A549 (cell line): ENCODE measurements around the gene PRSS3.
"Not testable (repeated sequence)": the region's sequence is repeated elsewhere in the genome, so short reads cannot be mapped to it uniquely, and the experiment has no call there.

ENCODE experiments used
- CHD2 ChIP-seq: fragments of 150-350 bp; IDR thresholded peaks from 2 replicates; pipeline ENCODE4 v1.6.1; 2014; ENCODE audit warnings: low read length; ENCODE audit not compliant: partially characterized antibody
- EP300 ChIP-seq, 2 experiments: fragments of >200 bp; sonication (Bioruptor Twin); formaldehyde crosslinking; IDR thresholded peaks; 2 replicates in 1 of 2; 3 replicates in 1 of 2; pipeline ENCODE4 v1.6.1; 2016 to 2017
- ESRRA ChIP-seq: fragments of 150-350 bp; IDR thresholded peaks from 2 replicates; pipeline ENCODE4 v1.6.1; 2014; ENCODE audit warnings: mild to moderate bottlenecking, low read length, borderline replicate concordance
- POLR2A ChIP-seq: IDR thresholded peaks from 2 replicates; pipeline ENCODE4 v1.6.1; 2012; ENCODE audit warnings: mild to moderate bottlenecking, low read length
- POLR2AphosphoS2 ChIP-seq: conservative IDR thresholded peaks from 2 replicates; pipeline ENCODE4 v1.6.1; 2012; ENCODE audit warnings: low read length, improper control_type of control experiment, inconsistent platforms
- SMC3 ChIP-seq: fragments of >200 bp; sonication (Bioruptor Twin); formaldehyde crosslinking; IDR thresholded peaks from 3 replicates; pipeline ENCODE4 v1.6.1; 2018; ENCODE audit warnings: inconsistent platforms
- TF ChIP-seq, protein P1 (sequence below): fragments of >200 bp; sonication (Bioruptor Twin); formaldehyde crosslinking; IDR thresholded peaks from 3 replicates; pipeline ENCODE4 v1.5.1; 2016
- TF ChIP-seq, protein P2 (sequence below): IDR thresholded peaks from 2 replicates; pipeline ENCODE4 v1.6.1; 2012

DNA sequence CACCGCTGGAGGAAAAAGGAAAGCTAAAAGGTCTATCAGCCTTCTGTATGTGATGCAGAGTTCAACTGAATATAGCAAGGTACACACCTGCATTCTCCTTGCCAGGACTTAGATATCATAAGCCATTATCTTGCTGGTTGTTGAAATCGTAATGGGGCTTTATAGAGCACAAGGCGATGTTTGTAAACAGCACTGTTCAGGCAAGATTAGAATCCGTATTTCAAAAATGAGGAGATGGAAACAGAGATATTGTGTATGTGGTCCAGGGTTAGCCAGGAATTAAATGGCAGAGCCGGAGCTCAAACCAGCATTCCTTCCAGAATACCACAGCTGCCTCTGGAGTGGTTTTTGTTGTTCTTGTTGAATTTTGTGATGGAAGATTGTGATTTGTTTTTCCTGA lies 42.6 kb upstream of the PRSS3 start:
- TF ChIP-seq, protein P1, sequence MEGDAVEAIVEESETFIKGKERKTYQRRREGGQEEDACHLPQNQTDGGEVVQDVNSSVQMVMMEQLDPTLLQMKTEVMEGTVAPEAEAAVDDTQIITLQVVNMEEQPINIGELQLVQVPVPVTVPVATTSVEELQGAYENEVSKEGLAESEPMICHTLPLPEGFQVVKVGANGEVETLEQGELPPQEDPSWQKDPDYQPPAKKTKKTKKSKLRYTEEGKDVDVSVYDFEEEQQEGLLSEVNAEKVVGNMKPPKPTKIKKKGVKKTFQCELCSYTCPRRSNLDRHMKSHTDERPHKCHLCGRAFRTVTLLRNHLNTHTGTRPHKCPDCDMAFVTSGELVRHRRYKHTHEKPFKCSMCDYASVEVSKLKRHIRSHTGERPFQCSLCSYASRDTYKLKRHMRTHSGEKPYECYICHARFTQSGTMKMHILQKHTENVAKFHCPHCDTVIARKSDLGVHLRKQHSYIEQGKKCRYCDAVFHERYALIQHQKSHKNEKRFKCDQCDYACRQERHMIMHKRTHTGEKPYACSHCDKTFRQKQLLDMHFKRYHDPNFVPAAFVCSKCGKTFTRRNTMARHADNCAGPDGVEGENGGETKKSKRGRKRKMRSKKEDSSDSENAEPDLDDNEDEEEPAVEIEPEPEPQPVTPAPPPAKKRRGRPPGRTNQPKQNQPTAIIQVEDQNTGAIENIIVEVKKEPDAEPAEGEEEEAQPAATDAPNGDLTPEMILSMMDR: not testable (repeated sequence)
- TF ChIP-seq SMC3; POLR2AphosphoS2; ESRRA; CHD2; POLR2A; EP300 (IDR thresholded peaks at IDR 0.05): not testable (repeated sequence)
- TF ChIP-seq, protein P2, sequence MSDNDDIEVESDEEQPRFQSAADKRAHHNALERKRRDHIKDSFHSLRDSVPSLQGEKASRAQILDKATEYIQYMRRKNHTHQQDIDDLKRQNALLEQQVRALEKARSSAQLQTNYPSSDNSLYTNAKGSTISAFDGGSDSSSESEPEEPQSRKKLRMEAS: not testable (repeated sequence)
